ENCODE measurements around the gene GIMAP4.
"Not testable (repeated sequence)": the region's sequence is repeated elsewhere in the genome, so short reads cannot be mapped to it uniquely, and the experiment has no call there.

Gene GIMAP4

DNA sequence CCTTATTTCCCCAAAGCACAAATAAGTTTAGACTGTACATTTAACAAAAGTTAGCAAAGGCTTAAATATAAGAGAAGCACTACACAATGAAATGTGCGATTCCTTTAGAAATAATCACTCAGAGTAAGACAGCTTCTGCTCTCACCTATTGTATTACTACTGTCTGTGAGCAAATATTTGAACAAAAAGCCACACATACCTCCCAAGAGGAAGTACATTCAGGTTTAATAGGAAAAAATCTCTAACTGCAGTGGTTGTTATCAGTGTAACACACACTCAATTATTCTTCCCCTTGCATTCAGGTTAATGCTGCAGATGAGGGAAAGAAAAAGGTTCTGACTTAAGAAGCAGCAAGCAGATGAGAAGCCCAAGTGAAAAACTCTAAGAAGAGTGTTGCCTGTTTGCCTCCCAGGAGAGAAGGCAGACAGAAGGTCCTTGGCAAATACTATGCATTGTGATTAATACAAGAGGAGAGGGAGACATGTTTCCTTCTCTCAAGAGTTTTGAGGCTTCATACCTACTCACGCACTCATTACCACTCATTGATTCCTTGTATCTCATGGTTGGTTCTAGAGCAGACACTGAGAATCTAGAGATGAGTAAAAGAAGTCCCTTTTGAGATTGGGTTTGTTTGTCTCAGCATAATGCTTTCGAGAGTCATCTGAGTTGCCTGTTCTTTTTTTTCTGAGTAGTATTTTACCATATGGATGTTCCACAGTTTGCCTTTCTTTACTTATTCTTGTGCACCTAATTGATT lies 13.6 kb downstream of the GIMAP4 start:
- DNase-seq (ENCODE audit: low read depth), result no peak

DNA sequence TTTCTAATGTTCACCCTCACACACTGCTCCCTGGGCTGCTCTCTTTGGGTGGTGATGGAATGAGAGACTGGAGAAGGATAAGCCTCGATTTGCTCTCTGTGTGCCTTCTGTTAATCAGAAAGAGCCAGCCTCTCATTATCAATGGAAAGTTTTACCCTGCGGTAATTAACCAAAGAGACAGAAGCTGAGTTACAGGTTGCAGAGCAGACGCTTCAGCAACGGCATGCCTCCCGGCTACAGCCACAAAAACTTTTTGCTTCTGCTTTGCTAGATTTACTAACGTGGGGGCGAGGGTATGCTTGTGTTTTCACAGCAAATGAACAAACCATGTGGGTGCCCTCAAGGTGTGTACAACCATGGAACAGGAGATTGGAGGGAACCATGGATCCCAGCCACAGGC lies 18.0 kb downstream of the GIMAP4 start:
- no peak for DNase-seq (ENCODE audit: low read depth)

DNA sequence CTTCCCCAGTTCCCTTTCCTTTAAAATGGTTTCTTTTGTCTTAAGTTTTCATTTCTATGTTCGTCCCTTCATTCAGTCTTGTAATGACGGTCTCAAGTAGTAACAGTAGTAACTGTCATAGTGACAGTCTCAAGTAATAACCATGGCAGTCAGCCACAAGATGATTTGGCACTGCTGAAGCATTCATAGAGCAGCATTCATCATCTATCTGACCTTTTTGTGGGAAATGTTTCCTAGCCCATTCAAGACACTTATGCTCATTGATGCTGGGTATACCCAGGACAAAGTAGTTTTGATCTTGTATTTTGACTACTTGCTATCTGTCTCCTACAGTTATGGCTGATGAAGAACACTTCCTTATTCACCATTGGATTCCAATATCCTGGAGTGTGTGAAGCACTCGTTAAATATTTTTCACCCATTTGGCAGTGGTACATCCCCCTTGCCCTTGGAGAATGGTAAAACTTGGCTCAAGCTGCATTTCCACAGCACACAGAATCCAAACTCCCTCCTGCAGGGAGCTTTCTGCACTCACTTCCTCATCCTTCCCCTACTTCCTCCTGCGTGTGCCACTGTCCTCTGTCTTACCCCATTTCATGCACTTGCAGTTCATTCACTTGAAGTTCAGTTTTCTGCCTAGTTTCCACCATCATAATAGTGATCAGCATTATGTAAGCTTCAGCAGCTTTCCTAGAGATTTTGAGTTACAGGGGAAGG lies 19.0 kb downstream of the GIMAP4 start:
- DNase-seq (ENCODE audit: low read depth), result no peak

GRCh38 chr7:150586785-150587152 lies 19.6 kb downstream of the GIMAP4 start:
- DNase-seq (ENCODE audit: low read depth), result no peak

DNA sequence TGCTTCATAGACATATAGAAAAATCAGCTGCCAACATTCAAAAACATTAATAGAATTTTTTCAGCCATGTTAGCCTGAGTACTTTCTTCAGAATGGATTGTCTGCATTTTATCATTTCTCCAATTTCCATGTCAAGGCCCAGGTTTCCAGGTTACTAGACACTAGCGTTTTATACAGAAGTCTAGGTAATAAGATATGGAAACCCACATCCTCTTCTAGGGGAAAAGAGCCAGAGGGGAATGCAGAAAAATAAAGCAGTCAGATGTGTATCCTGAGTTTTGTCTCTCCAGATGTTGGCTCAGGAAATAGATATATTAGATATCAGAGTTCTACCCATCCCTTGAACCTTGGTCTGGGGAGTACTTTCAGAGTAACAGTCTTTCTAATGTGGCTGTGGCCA lies 20.4 kb downstream of the GIMAP4 start:
- no peak for DNase-seq (ENCODE audit: low read depth)

DNA sequence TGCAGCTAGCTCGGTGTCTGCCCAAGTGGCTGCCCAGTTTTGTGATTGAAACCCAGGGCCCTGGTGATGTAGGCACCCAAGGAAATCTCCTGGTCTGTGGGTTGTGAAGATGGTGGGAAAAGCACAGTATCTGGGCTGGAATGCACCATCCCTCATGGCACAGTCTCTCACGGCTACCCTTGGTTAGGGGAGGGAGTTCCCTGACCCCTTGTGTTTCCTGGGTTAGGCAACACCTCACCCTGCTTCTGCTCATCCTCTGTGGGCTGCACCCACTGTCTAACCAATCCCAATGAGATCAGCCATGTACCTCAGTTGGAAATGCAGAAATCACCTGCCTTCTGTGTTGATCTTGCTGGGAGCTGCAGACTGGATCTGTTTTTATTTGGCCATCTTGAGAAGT lies 27.6 kb downstream of the GIMAP4 start:
- DNase-seq (ENCODE audit: low read depth), result no peak

GRCh38 chr7:150595361-150595760 lies 28.2 kb downstream of the GIMAP4 start:
- no peak for DNase-seq (ENCODE audit: low read depth)

GRCh38 chr7:150603600-150603999 lies 36.4 kb downstream of the GIMAP4 start:
- DNase-seq (ENCODE audit: low read depth), result not testable (repeated sequence)

GRCh38 chr7:150610233-150610632 lies 43.0 kb downstream of the GIMAP4 start:
- no peak for DNase-seq (ENCODE audit: low read depth)

- no peak for DNase-seq (ENCODE audit: low read depth)
Measured at GRCh38 chr7:150612925-150613324, 45.7 kb downstream of the GIMAP4 start.

DNA sequence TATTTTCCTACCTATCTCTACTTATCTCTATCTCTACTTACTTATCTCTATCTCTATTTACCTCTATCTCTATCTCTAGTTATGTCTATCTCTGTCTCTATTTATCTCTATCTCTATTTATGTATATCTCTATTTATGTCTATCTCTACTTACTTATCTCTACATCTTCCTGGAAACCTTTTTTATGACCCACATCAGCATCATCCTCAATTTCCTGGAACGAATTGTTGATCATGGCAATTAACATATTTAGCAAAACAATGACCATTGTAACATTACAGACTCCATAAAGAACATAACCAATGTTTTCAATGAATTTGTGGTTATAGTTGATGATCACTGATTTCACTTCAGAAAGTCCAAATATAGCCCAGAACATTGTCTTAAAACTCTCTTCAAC lies 46.7 kb downstream of the GIMAP4 start:
- DNase-seq (ENCODE audit: low read depth), result no peak

GRCh38 chr7:150614426-150614825 lies 47.2 kb downstream of the GIMAP4 start:
- DNase-seq (ENCODE audit: low read depth), result not testable (repeated sequence)

DNA sequence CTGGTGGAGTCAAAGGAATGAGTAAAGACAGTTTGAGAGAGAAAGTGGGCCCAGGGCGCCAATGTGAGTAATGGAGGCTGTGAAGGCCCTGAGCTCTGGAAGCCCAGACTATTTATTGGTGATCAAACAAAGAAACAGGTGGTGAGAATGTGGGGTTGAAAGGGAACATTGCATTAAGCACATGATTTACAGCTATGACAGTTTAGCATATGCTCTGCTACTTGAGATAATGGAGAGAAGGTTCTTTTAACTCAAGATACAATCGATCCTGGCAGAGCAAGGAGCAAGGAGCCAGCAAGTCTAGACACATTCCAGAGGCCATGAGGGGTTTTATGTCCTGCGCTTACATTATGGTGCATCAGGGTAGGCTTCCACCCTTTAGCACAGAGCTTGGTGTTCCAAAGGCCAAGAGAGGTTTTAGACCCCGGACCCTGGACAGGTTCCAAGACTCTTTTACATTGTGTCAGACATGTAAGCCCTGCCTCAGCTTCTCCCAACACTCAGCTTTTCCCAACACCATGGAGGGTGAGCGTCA lies 48.1 kb downstream of the GIMAP4 start:
- DNase-seq (ENCODE audit: low read depth), result not testable (repeated sequence)

- DNase-seq (ENCODE audit: low read depth), result no peak
Measured at GRCh38 chr7:150620061-150620460, 52.9 kb downstream of the GIMAP4 start.

- no peak for DNase-seq (ENCODE audit: low read depth)
Measured at GRCh38 chr7:150620617-150621371, 53.6 kb downstream of the GIMAP4 start.

DNA sequence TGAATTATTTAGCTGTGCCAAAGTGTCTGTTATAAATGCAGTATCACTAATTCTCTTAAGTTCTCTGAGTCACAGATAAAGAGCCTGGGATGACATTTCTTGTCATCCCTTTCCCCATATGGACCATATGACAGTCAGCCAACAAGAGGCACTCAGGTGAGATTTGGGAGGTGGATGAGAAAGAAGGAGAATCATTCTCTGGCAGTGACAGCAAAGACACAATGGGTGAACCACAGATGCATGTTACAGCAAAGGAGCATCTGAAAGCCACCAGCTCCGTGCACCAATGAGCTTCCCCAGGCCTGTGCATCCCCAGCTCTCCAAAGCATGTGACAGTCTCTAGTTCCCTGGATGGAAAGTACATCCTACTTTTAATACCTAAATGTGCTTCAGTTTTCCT lies 54.2 kb downstream of the GIMAP4 start:
- DNase-seq (ENCODE audit: low read depth), result no peak
